Thyroid gland (tissue), 4 donors: Measurements from ENCODE around the gene GAD1. TPM values are rescaled to one million over a fixed set of nuclear protein-coding genes. Genes with fewer than 3 reads are reported as not detected.

Experiments
- DNase-seq, 2 donors: peaks; one replicate each; pipeline ENCODE4 v3.0.0-alpha.2; 2019
- H3K27ac ChIP-seq, 3 donors: fragments of 200-600 bp; sonication (generic); 1 replicate in 2 of 3; 2 replicates in 1 of 3; pipeline ENCODE4 v1.5.1; 2016 to 2019; ENCODE audit warnings: mild to moderate bottlenecking in 1 of 3, moderate library complexity in 1 of 3
- H3K27me3 ChIP-seq: fragments of 200-600 bp; sonication (generic); one replicate; pipeline ENCODE4 v1.5.1; 2019
- H3K36me3 ChIP-seq, 2 donors: fragments of 200-600 bp; sonication (generic); one replicate each; pipeline ENCODE4 v1.5.1; 2016 to 2019
- H3K4me1 ChIP-seq, 2 donors: fragments of 200-600 bp; sonication (generic); one replicate each; pipeline ENCODE4 v1.5.1; 2017 to 2019
- H3K4me3 ChIP-seq, 3 donors: fragments of 200-600 bp; sonication (generic); replicated peaks in 1 of 3; 1 replicate in 2 of 3; 2 replicates in 1 of 3; pipeline ENCODE4 v1.5.1; 2016; ENCODE audit warnings: mild to moderate bottlenecking in 1 of 3
- H3K9me3 ChIP-seq: fragments of 200-600 bp; sonication (generic); one replicate; pipeline ENCODE4 v1.5.1; 2017
- CTCF ChIP-seq, 6 experiments: fragments of 200-600 bp in 3 of 6; fragments of 450-650 bp in 3 of 6; sonication (generic) in 3 of 6; IDR thresholded peaks; one replicate each; pipeline ENCODE4 v1.5.1; 2016 to 2019; ENCODE audit warnings: antibody characterized with exemption in 6 of 6, mild to moderate bottlenecking in 2 of 6, inconsistent platforms in 1 of 6, moderate library complexity in 1 of 6
- POLR2A ChIP-seq, 2 donors: fragments of 450-650 bp; IDR thresholded peaks; one replicate each; pipeline ENCODE4 v1.6.1; 2017; ENCODE audit warnings: antibody characterized with exemption in 2 of 2, mild to moderate bottlenecking in 2 of 2, moderate library complexity in 1 of 2
- WGBS, 2 donors: methylation state at CpG; one replicate each; pipeline ENCODE4 v1.1.5; 2017; 5-methylcytosine and 5-hydroxymethylcytosine counted together
- intact Hi-C: fragments of 100-400 bp; cut with DNase I; formaldehyde crosslinking; loops from one replicate; pipeline ENCODE4 v1.15.1; 2023
- total RNA-seq, 4 donors: library from RNA; depleted of rRNA; stranded (reverse); fragments of >200 nt; gene quantifications; one replicate each; pipeline ENCODE4 v1.2.3, GENCODE V29; 2016

Gene GAD1
- total RNA-seq, 4 donors from 2014 or later, result 0.11 to 0.94 (median 0.46) TPM

- intact Hi-C loops, result no loop called here
- Histone ChIP-seq H3K27me3 (no peaks in the 10 kb centered on the region), H3K36me3 (no peaks in the 10 kb centered on the region), H3K4me1 (no peaks in the 10 kb centered on the region), H3K9me3 (no peaks in the 10 kb centered on the region), H3K27ac (no peak overlapping the region), H3K4me3 (no peak overlapping the region)
- DNase-seq, result no peak
- 89 to 90% methylated on average over 4 of the region's 4 CpGs for WGBS, 2 donors
- TF ChIP-seq POLR2A (IDR thresholded peaks at IDR 0.05), result no peak
- no peak for TF ChIP-seq CTCF (IDR thresholded peaks at IDR 0.05)
These were observed 46.4 kb downstream of the GAD1 start for GRCh38 chr2:170863087-170863486.

DNA sequence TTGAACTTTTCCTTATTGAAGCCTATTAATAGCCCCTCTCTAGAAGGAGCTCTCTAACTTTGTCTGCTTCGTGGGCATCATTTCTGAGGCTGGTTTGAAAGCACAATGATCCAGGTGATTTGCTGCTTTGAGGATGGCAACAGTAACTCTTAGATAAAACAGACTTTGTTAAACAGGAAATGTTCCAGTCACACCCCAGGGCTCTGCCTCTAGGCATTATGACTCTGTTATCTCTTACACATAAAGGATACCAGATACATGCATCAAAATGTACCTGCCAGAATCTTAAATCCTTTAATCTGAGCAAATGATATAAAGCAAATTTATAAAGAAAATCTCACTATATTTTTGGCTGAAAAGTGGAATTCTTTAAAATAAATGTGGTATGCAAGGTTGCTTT, 52.3 kb downstream of the GAD1 start:
- WGBS, 2 donors, result 65 to 76% methylated on average over 1 of the region's 1 CpG

GRCh38 chr2:170869461-170869860, 52.8 kb downstream of the GAD1 start:
- TF ChIP-seq POLR2A (IDR thresholded peaks at IDR 0.05), result no peak
- TF ChIP-seq CTCF (IDR thresholded peaks at IDR 0.05), result no peak

More for the DNA sequence above, 52.3 kb downstream of the GAD1 start:
- Histone ChIP-seq H3K27ac (no peak overlapping the region), H3K27me3 (no peaks in the 10 kb centered on the region), H3K4me3 (no peak overlapping the region), H3K9me3 (no peaks in the 10 kb centered on the region), H3K36me3 (no peaks in the 10 kb centered on the region), H3K4me1 (peaks cover 0 to 8% of the 10 kb centered on the region in 2 donors)
- intact Hi-C loops, result no loop called here
- TF ChIP-seq CTCF (IDR thresholded peaks at IDR 0.05) (no peak), POLR2A (IDR thresholded peaks at IDR 0.05) (no peak)
- DNase-seq, result no peak

DNA sequence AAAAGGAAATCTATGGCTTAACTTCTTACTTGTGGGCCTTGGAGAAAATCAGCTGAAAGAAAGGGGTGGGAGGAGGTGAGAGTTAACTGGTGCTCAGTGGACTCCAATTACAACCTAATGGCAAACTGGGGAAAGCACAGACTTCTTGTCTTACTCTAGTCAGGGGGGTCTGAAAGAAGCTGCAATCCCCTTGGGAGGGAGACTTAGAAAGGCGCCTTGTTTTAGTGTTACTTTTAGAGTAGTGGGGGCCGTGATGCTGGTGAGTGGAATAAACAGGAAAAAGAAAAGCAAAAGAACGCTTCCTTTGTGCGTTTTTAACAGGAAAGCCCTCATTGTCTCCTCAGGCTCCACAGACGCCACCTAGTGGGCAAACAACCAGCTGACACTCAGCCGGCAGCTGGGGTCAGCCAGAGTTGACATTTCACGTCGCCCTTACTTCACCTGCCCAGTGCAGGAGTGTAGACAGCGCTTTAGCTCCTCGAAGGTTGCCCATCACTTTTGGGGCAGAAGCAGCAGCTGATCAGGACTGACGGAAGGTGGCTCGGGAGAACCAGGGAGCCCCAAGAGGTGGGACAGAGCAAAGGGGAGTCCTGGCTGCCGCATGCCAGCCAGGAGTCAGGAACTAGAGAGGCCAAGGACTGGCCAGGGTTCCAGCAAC, 56.5 kb downstream of the GAD1 start:
- Histone ChIP-seq H3K9me3 (no peaks in the 10 kb centered on the region), H3K27me3 (no peaks in the 10 kb centered on the region), H3K4me1 (peaks cover 0 to 8% of the 10 kb centered on the region in 2 donors), H3K36me3 (no peaks in the 10 kb centered on the region), H3K4me3 (no peak overlapping the region), H3K27ac (peak overlapping the region in 1 of 3 donors; percentile 28)
- TF ChIP-seq CTCF (IDR thresholded peaks at IDR 0.05), result peak; percentile 69 to 94 (median 76)
- TF ChIP-seq POLR2A (IDR thresholded peaks at IDR 0.05), result no peak
- intact Hi-C loops, result no loop called here
- WGBS, 2 donors, result 20 to 25% methylated on average over 13 of the region's 13 CpGs
- DNase-seq, result peak; percentile 74 to 84

More at GRCh38 chr2:170869461-170869860, 52.8 kb downstream of the GAD1 start:
- H3K36me3 ChIP-seq, result no peaks in the 10 kb centered on the region
- H3K4me3 ChIP-seq, result no peak overlapping the region
- 89 to 95% methylated on average over 4 of the region's 4 CpGs for WGBS, 2 donors
- no peaks in the 10 kb centered on the region for H3K9me3 ChIP-seq
- no peaks in the 10 kb centered on the region for H3K27me3 ChIP-seq
- no peak for DNase-seq
- H3K4me1 ChIP-seq, result peaks cover 0 to 8% of the 10 kb centered on the region in 2 donors
- H3K27ac ChIP-seq, result no peak overlapping the region
- intact Hi-C loops, result no loop called here

- no peak for TF ChIP-seq POLR2A (IDR thresholded peaks at IDR 0.05)
- no peak for TF ChIP-seq CTCF (IDR thresholded peaks at IDR 0.05)
- intact Hi-C loops, result no loop called here
- H3K4me3 ChIP-seq, result no peak overlapping the region
- no peak overlapping the region for H3K27ac ChIP-seq
- H3K9me3 ChIP-seq, result no peaks in the 10 kb centered on the region
- peaks cover 0 to 5% of the 10 kb centered on the region in 2 donors for H3K4me1 ChIP-seq
- no peaks in the 10 kb centered on the region for H3K27me3 ChIP-seq
- DNase-seq, result no peak
- no peaks in the 10 kb centered on the region for H3K36me3 ChIP-seq
These were observed 61.4 kb downstream of the GAD1 start for GRCh38 chr2:170878066-170878465.
